DOHH2 (cell line): ENCODE measurements around the gene ANKRD66.
"Not testable (repeated sequence)": the region's sequence is repeated elsewhere in the genome, so short reads cannot be mapped to it uniquely, and the experiment has no call there.

ENCODE experiments used
- H3F3A ChIP-seq: fragments of 200-600 bp; sonication (generic), shearing (Covaris generic); 2 replicates; pipeline ENCODE4 v1.6.0; 2016; ENCODE audit warnings: antibody characterized with exemption, mild to moderate bottlenecking; ENCODE audit not compliant: control insufficient read depth, insufficient read depth
- H3K27ac ChIP-seq: fragments of 200-600 bp; sonication (generic); 2 replicates; pipeline ENCODE4 v1.5.1; 2014; ENCODE audit warnings: low read depth, mild to moderate bottlenecking, low read length, moderate library complexity
- H3K27me3 ChIP-seq: fragments of 200-600 bp; sonication (generic); 2 replicates; pipeline ENCODE4 v1.6.1; 2014; ENCODE audit warnings: mild to moderate bottlenecking, low read length, mixed read lengths; ENCODE audit not compliant: control insufficient read depth
- H3K36me3 ChIP-seq: fragments of 200-600 bp; sonication (generic); 2 replicates; pipeline ENCODE4 v1.6.1; 2014; ENCODE audit warnings: mild to moderate bottlenecking, low read length, moderate library complexity, mixed read lengths; ENCODE audit not compliant: control insufficient read depth
- H3K4me1 ChIP-seq: fragments of 200-600 bp; sonication (generic); 2 replicates; pipeline ENCODE4 v1.6.1; 2014; ENCODE audit warnings: mild to moderate bottlenecking, low read length, mixed read lengths; ENCODE audit not compliant: control insufficient read depth
- H3K4me2 ChIP-seq: fragments of 200-600 bp; sonication (generic); 2 replicates; pipeline ENCODE4 v1.6.0; 2014; ENCODE audit warnings: mild to moderate bottlenecking, low read length, moderate library complexity
- H3K4me3 ChIP-seq: fragments of 200-600 bp; sonication (generic); 2 replicates; pipeline ENCODE4 v1.5.1; 2014; ENCODE audit warnings: mild to moderate bottlenecking, low read length, mixed read lengths
- H3K79me2 ChIP-seq: fragments of 200-600 bp; sonication (generic); 2 replicates; pipeline ENCODE4 v1.6.1; 2014; ENCODE audit warnings: mild to moderate bottlenecking, low read length, mixed read lengths; ENCODE audit not compliant: control insufficient read depth
- H3K9me2 ChIP-seq: fragments of 200-600 bp; sonication (generic); replicated peaks from 2 replicates; pipeline ENCODE4 v1.6.1; 2014; ENCODE audit warnings: mild to moderate bottlenecking, low read length, mixed read lengths; ENCODE audit not compliant: control insufficient read depth
- H3K9me3 ChIP-seq: fragments of 200-600 bp; sonication (generic); 2 replicates; pipeline ENCODE4 v1.6.1; 2014; ENCODE audit warnings: antibody characterized with exemption, low read length, mixed read lengths; ENCODE audit not compliant: control insufficient read depth, insufficient read depth
- H4K20me1 ChIP-seq: fragments of 200-600 bp; sonication (generic); 2 replicates; pipeline ENCODE4 v1.6.0; 2014; ENCODE audit warnings: low read depth, mild to moderate bottlenecking, antibody characterized with exemption, low read length, moderate library complexity; ENCODE audit not compliant: control insufficient read depth, insufficient read depth
- EZH2phosphoT487 ChIP-seq: fragments of 200-600 bp; sonication (generic); IDR thresholded peaks from 2 replicates; pipeline ENCODE4 v1.6.1; 2017; ENCODE audit warnings: borderline replicate concordance, mild to moderate bottlenecking, antibody characterized with exemption, low read length, moderate library complexity, mixed read lengths
- TF ChIP-seq, protein P1 (sequence below): fragments of 200-600 bp; sonication (generic); IDR thresholded peaks from one replicate; pipeline ENCODE4 v1.5.1; 2014; ENCODE audit warnings: antibody characterized with exemption, mild to moderate bottlenecking, low read depth, low read length; ENCODE audit not compliant: poor library complexity, severe bottlenecking

Gene ANKRD66

DNA sequence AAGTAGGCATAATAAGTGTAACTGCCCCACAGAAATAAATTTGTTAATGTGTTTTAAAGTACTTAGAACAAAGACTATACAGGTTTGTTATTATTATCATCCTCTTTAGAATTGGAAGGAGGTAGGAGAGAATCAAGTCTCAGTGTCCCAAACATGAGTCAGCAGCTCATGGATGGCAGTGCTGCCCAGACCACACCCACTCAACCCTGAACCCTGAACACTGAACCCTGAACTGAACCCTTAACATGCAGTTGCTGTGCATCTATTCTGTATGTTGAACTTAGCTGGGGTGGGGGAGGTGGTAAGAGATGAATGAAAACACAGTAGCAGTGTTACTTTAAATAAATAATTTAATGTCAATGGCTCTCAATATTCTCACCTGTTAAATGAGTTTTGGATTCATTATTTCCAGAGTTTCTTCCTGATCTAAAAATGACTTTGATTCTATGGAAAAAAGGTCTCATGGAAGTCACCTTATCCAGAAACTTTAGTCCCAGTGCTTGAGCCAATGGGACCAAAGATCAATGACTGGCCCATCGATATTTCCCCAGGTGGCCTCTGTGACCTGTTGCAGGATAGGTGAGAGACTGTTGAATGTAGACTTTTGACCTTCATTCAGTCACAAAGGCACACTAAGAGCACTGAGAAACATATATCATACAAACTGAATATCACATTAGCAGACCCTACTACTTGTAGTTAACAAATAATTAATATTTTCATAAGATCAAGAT, 3.1 kb upstream of the ANKRD66 start:
- Histone ChIP-seq H3K4me2 (no peak overlapping the region), H4K20me1 (no peaks in the 10 kb centered on the region), H3K9me3 (no peaks in the 10 kb centered on the region), H3F3A (no peaks in the 10 kb centered on the region), H3K27me3 (no peaks in the 10 kb centered on the region), H3K27ac (no peak overlapping the region), H3K79me2 (no peaks in the 10 kb centered on the region), H3K4me1 (no peaks in the 10 kb centered on the region), H3K36me3 (no peaks in the 10 kb centered on the region), H3K9me2 (no peaks in the 10 kb centered on the region), H3K4me3 (no peak overlapping the region)
- TF ChIP-seq EZH2phosphoT487, result no peak
- TF ChIP-seq, protein P1, sequence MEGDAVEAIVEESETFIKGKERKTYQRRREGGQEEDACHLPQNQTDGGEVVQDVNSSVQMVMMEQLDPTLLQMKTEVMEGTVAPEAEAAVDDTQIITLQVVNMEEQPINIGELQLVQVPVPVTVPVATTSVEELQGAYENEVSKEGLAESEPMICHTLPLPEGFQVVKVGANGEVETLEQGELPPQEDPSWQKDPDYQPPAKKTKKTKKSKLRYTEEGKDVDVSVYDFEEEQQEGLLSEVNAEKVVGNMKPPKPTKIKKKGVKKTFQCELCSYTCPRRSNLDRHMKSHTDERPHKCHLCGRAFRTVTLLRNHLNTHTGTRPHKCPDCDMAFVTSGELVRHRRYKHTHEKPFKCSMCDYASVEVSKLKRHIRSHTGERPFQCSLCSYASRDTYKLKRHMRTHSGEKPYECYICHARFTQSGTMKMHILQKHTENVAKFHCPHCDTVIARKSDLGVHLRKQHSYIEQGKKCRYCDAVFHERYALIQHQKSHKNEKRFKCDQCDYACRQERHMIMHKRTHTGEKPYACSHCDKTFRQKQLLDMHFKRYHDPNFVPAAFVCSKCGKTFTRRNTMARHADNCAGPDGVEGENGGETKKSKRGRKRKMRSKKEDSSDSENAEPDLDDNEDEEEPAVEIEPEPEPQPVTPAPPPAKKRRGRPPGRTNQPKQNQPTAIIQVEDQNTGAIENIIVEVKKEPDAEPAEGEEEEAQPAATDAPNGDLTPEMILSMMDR, result no peak

DNA sequence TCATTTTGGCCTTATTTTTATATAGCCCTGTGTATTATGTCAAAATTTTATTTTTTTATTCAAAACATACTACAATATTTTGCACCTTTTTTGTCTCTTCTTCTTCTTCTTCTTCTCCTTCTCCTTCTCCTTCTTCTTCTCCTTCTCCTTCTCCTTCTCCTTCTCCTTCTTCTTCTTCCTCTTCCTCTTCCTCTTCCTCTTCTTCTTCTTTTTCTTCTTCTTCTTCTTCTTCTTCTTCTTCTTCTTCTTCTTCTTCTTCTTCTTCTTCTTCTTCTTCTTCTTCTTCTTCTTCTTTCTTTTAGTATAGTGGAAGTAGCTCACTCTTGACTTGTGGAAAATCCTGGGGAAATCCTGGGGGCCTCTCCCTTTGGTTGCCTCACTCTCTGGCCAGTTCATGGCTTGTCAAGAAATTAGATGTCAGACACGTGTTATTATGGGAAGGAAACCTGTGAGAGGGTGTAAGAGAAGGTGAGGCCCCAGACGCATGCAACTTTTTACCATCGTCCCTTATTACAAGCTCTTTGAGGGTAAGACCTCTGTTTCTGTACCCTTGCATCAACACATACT, 2.5 kb upstream of the ANKRD66 start:
- H3K79me2 ChIP-seq, H3K36me3 ChIP-seq, H3K4me3 ChIP-seq, H3K4me2 ChIP-seq, H3K27ac ChIP-seq, H3K4me1 ChIP-seq, H3K9me2 ChIP-seq, H3F3A ChIP-seq, H4K20me1 ChIP-seq, H3K9me3 ChIP-seq, H3K27me3 ChIP-seq: not testable (repeated sequence)

DNA sequence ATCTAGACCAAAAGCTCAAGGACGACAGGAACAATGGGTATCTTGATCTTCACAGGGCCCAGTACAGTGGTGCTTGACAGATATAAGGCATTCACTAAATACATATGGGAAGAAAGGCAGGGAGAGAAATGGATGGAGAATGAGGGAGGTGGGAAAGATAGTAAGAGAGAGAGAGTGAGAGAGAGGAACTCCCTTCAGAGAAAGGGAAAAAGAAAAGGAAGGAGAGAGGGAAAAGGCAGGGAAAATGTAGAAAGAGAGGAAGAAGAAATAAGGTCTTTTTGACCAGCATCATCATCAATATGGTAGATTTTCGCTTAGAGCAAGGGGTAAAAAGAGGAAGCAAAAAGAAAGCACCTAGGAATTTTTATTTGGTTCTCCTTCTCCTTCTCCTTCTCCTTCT, 760 bp upstream of the ANKRD66 start:
- Histone ChIP-seq H3K4me2 (no peak overlapping the region), H3K4me1 (no peaks in the 10 kb centered on the region), H3K4me3 (no peak overlapping the region), H3K9me3 (no peaks in the 10 kb centered on the region), H3K79me2 (no peaks in the 10 kb centered on the region), H3K27ac (no peak overlapping the region), H3K9me2 (no peaks in the 10 kb centered on the region), H3K27me3 (no peaks in the 10 kb centered on the region), H4K20me1 (no peaks in the 10 kb centered on the region), H3K36me3 (no peaks in the 10 kb centered on the region), H3F3A (no peaks in the 10 kb centered on the region)
- TF ChIP-seq, protein P1, result no peak
- TF ChIP-seq EZH2phosphoT487, result no peak

DNA sequence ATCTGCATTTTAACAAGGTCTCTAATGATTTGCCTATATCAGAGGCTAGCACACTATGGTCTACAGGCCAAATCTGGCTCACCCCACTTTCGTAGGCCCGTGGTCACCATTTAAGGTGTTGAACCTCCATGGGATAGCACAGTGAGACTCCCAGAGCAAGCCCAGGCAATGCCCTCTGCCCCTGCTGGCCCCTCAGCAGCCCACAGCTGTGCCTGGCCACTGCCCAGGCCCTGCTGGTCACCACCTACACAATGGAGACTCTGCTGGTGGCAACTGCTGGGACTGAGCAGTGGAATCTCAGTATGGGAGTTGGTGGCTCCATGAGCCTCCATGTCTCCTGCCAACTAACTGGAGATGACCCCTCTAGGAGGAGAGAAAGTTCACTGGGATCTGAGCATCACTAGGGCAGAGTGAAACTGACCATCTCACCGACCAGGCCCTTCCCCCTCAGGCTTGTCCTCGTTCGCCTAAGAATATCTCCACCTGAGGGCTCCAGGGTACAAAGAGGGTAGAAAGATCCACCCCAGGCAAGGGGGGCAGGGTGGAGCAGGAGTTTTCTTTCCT, 2.3 kb downstream of the ANKRD66 start:
- no peaks in the 10 kb centered on the region for H3F3A ChIP-seq
- no peak overlapping the region for H3K4me3 ChIP-seq
- H3K27me3 ChIP-seq, result no peaks in the 10 kb centered on the region
- no peaks in the 10 kb centered on the region for H3K79me2 ChIP-seq
- H4K20me1 ChIP-seq, result no peaks in the 10 kb centered on the region
- no peak overlapping the region for H3K4me2 ChIP-seq
- H3K36me3 ChIP-seq, result no peaks in the 10 kb centered on the region
- no peaks in the 10 kb centered on the region for H3K4me1 ChIP-seq
- no peak overlapping the region for H3K27ac ChIP-seq
- TF ChIP-seq, protein P1, result no peak
- no peak for TF ChIP-seq EZH2phosphoT487
- no peaks in the 10 kb centered on the region for H3K9me2 ChIP-seq
- no peaks in the 10 kb centered on the region for H3K9me3 ChIP-seq
